ENCODE data around the gene CER1.

Gene CER1, protein sequence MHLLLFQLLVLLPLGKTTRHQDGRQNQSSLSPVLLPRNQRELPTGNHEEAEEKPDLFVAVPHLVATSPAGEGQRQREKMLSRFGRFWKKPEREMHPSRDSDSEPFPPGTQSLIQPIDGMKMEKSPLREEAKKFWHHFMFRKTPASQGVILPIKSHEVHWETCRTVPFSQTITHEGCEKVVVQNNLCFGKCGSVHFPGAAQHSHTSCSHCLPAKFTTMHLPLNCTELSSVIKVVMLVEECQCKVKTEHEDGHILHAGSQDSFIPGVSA

DNA sequence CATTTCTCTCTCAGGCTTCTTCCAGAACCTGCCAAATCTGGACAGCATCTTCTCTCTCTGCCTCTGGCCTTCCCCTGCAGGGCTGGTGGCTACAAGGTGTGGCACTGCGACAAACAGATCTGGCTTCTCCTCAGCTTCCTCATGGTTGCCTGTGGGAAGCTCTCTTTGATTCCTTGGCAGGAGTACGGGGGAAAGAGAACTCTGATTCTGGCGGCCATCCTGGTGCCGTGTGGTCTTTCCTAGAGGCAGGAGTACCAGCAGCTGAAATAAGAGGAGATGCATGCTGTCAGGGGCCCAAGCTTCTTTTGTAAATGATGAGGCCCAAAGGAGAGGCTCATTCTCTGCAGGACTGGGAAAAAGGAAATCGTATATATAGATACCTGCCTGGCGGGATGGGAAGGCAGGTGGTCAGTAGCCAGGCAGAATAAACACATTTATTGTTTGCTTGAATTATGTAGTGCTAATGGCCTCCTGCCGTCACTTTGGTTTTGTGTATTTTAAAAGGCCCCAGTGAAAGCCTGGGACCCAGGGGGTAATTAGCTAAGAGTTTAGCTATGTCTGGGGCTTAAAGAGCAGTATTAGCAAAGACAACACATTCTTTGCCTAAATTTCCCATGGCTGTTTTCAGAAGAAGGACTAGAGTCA lies at the start of gene CER1:
TSS of gene CER1 (minus strand) at position 343 of the 645 bp plus-strand sequence. CDS start at position 282, 61 bp downstream.
- no peak for DNase-seq (ENCODE audit: low read depth, low spot score)

DNA sequence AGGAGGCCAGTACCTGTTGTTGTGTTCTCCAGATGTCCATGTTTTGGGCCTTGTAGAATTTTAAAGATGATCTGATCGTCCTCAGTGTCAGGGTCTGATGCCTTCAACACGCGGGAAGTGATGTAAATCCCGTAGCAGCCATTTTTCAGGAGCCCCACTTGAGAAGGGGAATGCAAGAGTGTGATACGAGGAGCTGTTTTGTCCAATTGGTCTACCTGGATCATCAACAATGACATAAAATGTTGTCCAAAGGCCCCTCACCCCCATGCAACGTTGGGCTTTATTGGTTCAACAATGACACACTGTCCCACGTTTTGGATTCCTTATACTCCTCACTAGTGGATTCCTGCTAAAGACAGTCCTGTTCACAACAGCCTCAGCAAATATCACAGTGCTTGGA lies 48.1 kb upstream of the CER1 start:
- no peak for DNase-seq (ENCODE audit: low read depth, low spot score)

DNA sequence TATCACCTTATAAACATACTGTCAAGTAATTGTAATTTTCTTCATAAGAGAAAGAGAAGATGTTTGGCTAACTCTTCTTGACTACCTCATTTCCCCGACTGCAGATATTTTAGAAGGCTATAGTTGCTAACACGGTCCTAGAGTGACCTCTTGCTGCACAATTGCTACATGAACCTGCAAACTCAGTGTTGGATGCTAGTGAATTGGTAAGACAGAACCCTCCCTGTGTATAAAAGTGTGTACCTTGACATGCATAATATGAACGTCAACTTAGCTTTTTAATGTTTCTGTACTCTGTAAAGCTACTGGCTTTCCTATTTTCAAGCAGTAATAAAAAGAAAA lies 46.7 kb upstream of the CER1 start:
- no peak for DNase-seq (ENCODE audit: low read depth, low spot score)

DNA sequence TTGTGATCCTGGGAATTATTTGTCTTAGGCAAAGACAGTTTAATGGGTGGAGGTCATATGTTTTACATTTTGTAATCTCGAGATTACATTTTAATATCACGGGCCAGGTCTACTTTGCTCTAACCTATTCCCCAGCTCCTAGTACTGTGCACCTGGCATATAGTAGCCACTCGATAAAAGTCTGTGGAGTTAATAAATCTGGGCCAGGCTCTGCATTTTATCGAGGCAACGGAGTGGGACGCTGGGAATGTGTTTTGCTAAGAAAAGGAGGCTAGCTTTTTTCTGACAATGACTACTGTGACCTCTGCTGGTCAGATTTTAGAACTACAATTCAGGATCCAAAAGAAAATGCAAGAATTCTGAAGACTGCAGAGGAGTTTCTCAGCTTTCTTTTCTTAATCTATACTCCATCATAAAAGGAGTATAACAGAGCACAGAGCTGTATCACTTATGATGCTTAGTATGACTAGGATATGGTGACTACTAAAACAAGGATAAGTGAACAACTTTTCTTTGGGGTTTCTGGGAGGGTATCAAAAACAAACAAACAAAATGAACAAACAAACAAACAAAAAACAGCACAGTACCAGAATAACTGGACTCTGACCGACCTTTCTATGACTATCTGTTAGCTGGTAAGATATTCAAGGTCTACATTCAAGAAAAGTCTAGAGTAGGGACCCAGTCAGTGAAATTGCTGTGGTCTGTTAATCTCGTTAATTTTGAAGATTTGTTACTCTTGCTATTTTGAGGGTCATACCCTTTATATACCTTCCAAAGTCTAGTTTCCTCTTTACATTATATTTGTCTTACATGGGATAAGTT lies 46.1 kb upstream of the CER1 start:
- no peak for DNase-seq (ENCODE audit: low read depth, low spot score)

DNA sequence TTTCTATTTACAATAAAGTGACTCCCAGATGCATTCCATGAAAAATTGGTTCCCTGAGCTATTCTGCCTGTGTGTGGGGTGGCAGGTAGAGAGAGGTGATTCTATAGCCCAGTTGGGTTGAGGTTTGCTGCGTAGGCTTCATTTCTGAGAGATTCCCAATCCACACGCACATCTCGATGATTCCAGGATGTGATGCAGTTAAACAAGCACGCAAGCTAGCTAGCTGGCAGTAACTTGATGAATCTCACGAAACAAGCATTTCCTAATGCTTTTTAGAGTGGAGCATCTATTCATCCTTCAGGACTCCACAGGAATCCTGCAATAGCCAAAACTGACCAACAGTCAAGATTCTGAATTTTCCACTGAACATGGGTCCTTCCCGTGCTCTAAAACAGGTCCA lies 43.8 kb upstream of the CER1 start:
- no peak for DNase-seq (ENCODE audit: low read depth, low spot score)

DNA sequence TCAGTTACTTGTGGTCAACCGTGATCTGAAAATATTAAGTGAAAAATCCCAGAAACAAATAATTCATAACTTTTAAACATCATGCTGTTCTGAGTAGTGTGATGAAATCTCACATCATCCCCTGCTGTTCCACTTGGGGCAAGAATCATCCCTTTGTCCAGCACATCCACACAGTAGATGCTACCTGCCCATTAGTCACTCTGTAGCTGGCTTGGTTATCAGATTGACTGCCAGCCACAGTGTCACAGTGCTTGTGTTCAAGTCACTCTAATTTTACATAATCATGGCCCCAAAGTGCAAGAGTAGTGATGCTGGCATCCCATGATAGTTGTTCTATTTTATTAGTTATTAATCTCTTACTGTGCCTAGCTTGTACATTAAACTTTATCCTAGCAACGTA lies 39.1 kb upstream of the CER1 start:
- no peak for DNase-seq (ENCODE audit: low read depth, low spot score)

DNA sequence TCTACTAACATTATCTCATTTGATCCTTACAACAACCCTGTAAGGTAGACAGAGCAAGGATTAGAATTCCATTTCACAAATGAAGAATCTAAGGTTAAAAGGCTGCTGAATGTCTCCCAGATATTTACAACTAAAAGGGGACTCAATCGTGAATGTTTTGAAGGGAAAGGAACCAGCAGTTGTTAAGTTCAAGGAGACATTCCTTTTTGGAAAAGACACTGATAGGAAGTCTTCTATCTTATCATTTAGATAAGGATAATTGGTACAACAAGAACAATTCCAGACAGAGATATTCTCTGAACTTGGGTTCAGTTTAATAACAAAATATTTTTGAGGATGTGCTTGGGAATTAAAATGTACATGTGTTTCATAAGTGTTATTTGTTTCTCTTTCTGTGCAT lies 37.5 kb upstream of the CER1 start:
- no peak for DNase-seq (ENCODE audit: low read depth, low spot score)

DNA sequence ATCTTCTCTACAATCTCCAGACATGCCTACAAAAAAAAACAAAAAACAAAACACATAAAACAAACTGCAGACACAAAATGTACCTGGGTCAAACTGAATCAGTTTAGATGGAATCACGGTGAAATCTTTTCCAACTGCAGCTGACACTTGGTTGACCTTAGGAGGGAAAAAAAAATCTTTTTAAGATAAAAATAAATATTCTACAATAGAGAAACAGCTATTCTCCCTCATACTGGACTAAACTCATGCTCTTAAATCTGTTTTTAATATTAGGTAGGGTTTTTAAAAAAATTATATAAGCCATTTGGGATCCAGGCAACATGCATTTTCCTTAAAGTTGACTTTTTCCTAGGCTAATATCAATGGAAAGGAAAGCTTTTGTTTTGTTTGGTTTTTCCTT lies 33.8 kb upstream of the CER1 start:
- no peak for DNase-seq (ENCODE audit: low read depth, low spot score)

DNA sequence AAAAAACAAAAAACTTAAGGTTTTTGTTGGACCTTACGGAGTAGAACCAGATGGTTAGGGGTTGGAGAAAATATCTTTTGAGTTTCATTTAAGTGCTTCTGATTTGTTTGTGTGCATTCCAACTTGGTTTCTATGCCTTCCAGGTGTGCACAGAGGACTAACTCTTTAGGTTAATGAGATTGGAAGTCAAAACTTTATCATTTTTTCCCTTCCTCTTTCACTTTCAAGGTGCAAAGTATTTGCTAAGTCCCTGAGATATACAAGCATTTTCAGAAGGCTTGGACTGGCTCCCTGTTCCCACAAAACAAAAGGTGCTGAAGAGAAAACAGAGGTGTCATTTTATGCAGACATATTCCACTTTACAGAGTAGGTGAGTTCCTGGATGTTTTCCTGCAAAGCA lies 30.3 kb upstream of the CER1 start:
- no peak for DNase-seq (ENCODE audit: low read depth, low spot score)

DNA sequence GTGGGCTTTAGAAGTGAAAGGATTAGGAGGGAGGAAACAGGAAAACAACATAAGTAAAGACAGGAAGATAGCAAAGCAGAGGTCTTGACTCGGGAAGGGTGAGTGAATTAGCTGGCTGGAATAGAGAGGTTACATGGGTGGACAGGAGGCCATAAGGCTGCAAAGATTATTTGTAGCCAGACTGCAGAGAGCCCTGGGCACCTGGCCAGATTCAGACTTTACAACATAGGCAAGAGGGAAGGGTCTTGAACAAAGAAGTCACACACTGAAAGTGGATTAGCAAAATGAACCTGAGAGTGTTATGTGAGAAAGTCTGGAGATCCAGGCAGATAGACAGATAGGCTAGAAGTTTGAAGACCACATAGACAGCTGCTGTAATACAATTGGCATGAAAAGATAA lies 29.7 kb upstream of the CER1 start:
- DNase-seq (ENCODE audit: low read depth, low spot score) = no peak

DNA sequence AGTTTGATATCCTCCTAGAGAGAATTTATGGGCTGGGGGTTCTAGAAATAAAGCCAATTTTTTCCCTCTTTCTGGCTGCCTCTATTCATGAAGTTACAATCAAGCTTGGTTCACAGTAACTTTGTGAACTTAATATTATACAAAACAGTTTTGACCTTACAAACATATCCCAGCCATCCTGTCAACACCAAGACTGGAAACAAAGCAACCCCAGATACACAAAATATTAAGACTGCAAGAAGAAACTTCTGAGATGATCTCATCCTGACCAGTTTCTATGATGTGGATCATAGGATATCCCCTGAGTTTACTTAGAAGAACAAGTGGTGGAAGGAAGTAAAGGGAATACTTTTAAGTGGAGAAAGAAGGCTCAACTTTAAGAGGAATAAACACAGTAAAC lies 28.3 kb upstream of the CER1 start:
- DNase-seq (ENCODE audit: low read depth, low spot score) = no peak

DNA sequence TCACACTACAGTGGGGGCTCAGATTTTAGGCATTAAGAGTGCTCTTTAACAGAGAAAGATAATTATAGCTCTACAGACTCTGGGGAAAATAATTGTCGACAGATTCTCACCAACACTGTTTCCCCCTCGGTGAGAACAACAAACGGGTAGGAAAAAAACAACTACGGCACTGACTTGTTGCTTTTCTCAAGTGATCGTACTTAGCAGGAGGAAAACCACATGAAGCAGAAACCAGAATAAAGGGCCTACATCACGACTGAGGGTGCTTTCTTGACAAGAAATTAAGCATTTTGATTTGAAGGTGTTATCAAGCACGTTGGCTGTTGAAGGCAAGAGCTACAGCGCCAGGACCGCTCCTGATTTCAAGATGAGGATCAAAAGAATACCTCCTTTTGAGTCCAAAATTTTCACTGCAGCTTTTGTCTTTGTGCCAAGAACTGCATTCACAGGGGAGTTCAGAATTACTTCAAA lies 27.2 kb upstream of the CER1 start:
- no peak for DNase-seq (ENCODE audit: low read depth, low spot score)

DNA sequence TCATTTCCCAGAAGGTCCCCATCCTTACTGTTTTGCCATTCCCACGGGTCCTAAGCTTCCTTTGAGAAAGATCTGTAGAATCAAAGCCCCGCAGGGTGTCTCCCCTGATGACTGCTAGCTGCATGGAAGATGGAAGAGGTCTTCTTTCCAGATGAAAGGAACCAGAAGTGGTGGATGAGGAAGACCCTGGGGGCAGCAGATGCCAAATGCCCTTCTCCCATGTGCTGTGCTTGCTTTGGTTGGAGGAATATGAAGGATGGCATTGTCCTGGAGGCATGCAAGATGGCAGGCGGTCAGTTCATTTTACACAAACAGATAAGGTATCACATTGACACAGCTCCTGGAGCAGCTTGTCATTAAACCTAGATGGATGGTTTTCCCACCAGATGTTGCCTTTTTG lies 25.8 kb upstream of the CER1 start:
- DNase-seq (ENCODE audit: low read depth, low spot score) = no peak

DNA sequence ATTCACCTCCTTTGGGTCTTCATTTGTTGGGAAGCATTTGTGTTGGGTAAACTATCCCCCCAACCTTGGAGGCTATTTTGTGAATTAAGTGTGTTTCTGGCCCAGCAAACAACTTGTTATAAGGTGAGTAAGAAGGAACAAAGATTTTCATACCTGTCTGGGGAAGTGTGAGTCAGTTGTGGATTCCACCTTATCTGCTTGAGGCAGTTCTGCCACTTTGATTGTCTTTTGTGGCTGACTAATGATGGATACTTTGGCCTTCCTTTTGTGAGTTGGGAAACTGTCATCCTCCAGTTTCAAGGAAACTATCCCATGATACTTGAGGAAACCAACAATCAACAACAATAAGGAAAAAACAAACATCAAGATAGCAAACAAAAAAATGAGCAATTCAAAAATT lies 24.6 kb upstream of the CER1 start:
- DNase-seq (ENCODE audit: low read depth, low spot score) = no peak

DNA sequence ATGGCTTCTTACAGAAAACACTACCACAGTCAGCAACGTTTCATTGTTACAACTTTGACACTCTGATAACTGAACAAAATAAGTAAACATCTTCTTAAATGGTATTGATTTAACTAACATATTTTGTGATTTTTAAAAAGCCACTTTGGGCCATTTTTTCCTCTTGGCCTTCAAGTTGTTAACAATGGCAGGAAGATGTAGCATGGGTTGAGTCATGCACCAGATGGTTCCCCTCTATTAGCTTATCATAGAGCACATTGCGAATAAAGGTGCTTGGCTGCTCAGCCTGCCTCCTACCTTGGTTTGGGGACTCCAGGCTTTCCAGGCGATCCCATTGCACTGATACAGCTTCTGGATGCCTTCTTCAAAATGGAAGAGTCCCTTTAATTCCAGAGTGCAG lies 24.1 kb upstream of the CER1 start:
- DNase-seq (ENCODE audit: low read depth, low spot score) = no peak

DNA sequence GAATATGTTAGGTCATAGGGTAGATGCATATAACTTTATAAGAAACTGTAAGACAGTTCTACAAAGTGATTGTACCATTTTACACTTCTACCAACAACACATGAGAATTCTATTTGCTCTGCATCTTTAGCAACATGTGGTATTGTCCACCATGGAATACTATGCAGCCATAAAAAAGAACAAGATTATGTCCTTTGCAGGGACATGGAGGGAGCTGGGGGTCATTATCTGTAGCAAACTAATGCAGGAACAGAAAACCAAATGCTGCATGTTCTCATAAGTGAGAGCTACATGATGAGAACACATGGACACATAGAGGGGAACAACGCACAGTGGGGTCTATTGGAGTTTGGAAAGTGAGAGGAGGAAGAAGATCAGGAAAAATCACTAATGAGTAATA lies 22.2 kb upstream of the CER1 start:
- DNase-seq (ENCODE audit: low read depth, low spot score) = no peak

DNA sequence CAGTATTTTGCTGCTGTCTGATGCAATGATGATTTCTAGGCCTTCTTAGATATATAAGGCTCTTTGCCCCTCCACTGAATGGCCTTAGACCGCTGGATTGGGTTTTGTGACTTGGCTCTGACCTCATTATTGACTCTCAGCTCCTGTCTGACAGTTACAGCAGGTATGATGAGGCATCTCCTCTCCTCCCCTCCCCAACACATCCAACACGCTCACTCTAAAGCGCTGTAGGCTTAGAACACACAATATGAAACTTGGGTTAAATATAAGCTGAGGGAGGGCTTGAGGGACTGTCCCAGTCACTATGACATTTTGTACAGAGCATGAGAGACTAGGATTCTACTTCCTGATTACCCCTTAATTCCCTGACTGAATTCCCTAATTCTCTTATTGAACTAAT lies 18.8 kb upstream of the CER1 start:
- DNase-seq (ENCODE audit: low read depth, low spot score) = no peak

DNA sequence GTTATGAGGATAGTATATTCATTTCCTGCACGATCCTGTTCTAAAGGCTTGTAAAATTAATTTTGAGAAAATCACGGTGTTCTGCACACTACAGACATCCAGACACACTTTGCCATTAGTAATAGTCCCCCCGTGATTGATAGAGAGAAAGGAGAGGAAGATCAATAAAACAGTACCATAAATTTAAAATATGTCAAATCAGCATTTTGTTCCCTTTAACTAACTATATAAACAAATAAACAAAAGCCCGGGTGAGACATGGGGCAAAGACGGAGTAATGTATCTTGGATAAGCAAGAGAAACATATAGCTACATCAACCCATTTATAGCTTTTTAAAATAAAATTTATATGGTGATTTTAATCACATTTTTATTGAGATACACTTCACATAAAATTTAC lies 10.6 kb upstream of the CER1 start:
- no peak for DNase-seq (ENCODE audit: low read depth, low spot score)

DNA sequence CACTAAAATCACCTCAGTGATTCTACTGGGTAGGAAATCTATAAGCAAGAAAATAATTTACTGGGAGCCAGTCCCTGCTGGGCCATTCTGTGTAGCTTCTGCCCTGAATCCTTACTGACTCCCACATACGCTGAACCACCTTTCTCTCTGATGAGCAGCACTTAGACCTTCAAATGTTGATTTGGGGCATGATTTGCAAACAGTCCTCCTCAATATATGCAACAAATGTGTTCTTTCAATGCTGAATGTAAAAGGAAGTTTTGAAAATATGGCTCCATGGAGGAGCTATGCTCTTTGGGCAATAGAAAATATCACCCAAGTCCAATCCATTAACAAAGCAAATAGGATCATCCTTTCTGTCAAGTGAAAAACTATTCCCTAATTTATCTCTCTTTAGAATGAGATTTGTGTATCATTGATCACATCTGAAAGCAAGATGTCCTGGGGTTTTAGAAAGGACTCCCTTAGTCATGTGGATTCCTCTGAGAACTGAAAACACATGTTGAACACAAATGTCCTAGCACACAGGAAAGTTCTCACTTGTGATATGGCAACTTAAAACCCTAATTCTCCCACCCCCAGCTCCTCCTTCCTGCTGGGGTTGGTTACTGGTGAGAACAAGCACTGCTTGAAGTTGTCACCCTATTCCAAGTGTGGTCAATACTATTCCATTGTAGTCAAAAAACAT lies 8.9 kb upstream of the CER1 start:
- no peak for DNase-seq (ENCODE audit: low read depth, low spot score)

DNA sequence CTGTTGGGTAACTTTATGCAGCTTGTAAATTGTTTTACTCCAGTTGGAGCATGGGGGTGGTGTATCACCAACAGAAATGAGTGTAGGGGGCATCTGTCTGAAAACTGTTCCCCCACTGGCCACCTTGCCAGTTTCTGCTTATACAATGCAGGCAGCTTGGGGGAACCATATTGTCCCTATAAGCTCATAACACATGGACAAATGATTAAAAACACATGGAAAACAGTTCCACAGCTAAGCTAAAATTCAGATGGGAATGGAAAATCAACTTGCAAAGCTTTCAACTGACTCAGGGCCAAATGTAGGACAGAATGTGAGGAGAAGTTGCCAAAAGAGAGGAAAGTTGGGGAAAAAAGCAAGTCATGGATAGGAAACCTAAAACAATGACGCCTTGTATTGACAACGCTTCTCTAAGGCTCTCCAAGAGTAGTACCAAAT lies 7.9 kb upstream of the CER1 start:
- DNase-seq (ENCODE audit: low read depth, low spot score) = no peak

DNA sequence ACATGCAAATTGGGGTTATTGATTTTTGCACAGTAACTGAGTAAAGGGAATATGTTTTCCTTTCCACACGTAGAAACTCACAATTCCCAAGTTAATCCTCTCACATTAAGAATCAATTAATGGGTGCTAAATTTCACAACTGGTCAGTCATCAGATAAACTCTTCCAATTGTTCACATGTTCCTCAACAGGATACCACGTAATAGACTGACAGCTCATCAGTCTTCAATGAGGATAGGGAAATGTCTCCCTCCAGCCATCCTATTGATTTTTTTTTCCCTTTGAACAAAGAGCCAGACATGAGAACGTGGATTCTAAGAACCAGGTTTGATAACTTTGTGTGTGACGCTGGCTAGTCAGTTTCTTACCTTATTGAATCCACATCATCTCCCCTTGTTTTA lies 768 bp upstream of the CER1 start:
- no peak for DNase-seq (ENCODE audit: low read depth, low spot score)

DNA sequence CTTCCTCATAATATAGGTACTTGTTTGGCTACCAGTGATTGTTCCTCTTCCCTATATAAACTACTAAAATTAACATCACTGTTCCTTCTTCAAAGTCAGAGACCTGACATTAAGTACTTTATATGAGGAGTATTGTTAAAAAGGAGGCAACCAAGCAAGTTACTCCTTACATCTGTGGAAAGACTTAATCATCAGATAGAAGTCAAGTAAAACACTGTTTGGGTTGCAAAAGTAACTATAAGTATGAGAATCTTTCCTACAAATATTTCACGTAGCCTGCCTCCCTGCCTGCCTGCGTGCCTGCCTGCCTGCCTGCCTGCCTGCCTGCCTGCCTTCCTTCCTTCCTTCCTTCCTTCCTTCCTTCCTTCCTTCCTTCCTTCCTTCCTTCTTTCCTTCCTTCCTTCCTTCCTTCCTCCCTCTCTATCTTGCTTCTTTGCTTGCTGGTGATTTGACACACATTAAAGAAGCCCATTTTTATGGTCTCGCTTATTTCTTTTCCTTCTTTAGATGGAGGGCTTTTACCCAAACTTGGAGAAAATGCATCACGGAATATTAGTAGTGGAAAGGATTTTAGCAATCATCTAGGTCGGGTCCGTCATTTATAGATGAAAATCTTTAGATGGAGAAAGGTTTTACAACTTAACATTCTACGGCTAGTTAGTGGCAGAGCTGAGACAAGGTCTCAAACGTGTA lies 3.2 kb downstream of the CER1 start:
- no peak for DNase-seq (ENCODE audit: low read depth, low spot score)
